ENCODE measurements around the gene PLEKHG4B. TPM values are rescaled to one million over a fixed set of nuclear protein-coding genes. Genes with fewer than 3 reads are reported as not detected.
A peak's percentile ranks its signal among the peaks of the same experiment; 100 is the strongest.

Gene PLEKHG4B
- total RNA-seq, 1 donor from 2014 or later, result 70.0 TPM

- no peak for TF ChIP-seq CTCF (IDR thresholded peaks at IDR 0.05; ENCODE audit: unreplicated experiment)
- Mint-ChIP-seq H3K9me3 (no peaks in the 10 kb centered on the region), H3K27ac (no peak overlapping the region), H3K27me3 (ENCODE audit: low read depth) (no peaks in the 10 kb centered on the region), H3K4me1 (peaks cover 1% of the 10 kb centered on the region), H3K4me3 (no peak overlapping the region), H3K36me3 (peaks cover 59% of the 10 kb centered on the region)
- DNase-seq (ENCODE audit: low spot score in 2 of 2, unreplicated experiment in 2 of 2), result no peak
Observed at GRCh38 chr5:154826-155225, 62.9 kb downstream of the PLEKHG4B start.

- no peak for DNase-seq (ENCODE audit: low spot score in 2 of 2, unreplicated experiment in 2 of 2)
- peaks cover 51% of the 10 kb centered on the region for H3K36me3 Mint-ChIP-seq
- H3K27ac Mint-ChIP-seq, result no peak overlapping the region
- TF ChIP-seq CTCF (IDR thresholded peaks at IDR 0.05; ENCODE audit: unreplicated experiment), result no peak
- H3K9me3 Mint-ChIP-seq, result no peaks in the 10 kb centered on the region
- no peak overlapping the region for H3K4me3 Mint-ChIP-seq
- no peaks in the 10 kb centered on the region for H3K27me3 Mint-ChIP-seq (ENCODE audit: low read depth)
- H3K4me1 Mint-ChIP-seq, result peaks cover 1% of the 10 kb centered on the region
Observed at GRCh38 chr5:155651-156410, 63.9 kb downstream of the PLEKHG4B start.

GRCh38 chr5:156411-157072 lies 64.6 kb downstream of the PLEKHG4B start:
- H3K27ac Mint-ChIP-seq, result no peak overlapping the region
- no peak for DNase-seq (ENCODE audit: low spot score in 2 of 2, unreplicated experiment in 2 of 2)
- H3K36me3 Mint-ChIP-seq, result peaks cover 46% of the 10 kb centered on the region
- no peak for TF ChIP-seq CTCF (IDR thresholded peaks at IDR 0.05; ENCODE audit: unreplicated experiment)
- H3K27me3 Mint-ChIP-seq (ENCODE audit: low read depth), result no peaks in the 10 kb centered on the region
- H3K9me3 Mint-ChIP-seq, result no peaks in the 10 kb centered on the region
- H3K4me1 Mint-ChIP-seq, result peaks cover 1% of the 10 kb centered on the region
- no peak overlapping the region for H3K4me3 Mint-ChIP-seq

- Mint-ChIP-seq H3K27me3 (ENCODE audit: low read depth) (no peaks in the 10 kb centered on the region), H3K9me3 (no peaks in the 10 kb centered on the region), H3K4me1 (peaks cover 1% of the 10 kb centered on the region), H3K27ac (no peak overlapping the region), H3K36me3 (peaks cover 43% of the 10 kb centered on the region), H3K4me3 (no peak overlapping the region)
- no peak for TF ChIP-seq CTCF (IDR thresholded peaks at IDR 0.05; ENCODE audit: unreplicated experiment)
- no peak for DNase-seq (ENCODE audit: low spot score in 2 of 2, unreplicated experiment in 2 of 2)
Observed at GRCh38 chr5:157126-157715, 65.3 kb downstream of the PLEKHG4B start.

GRCh38 chr5:157801-158200 lies 65.8 kb downstream of the PLEKHG4B start:
- Mint-ChIP-seq H3K27me3 (ENCODE audit: low read depth) (no peaks in the 10 kb centered on the region), H3K4me1 (peaks cover 1% of the 10 kb centered on the region), H3K27ac (no peak overlapping the region), H3K9me3 (no peaks in the 10 kb centered on the region), H3K36me3 (peaks cover 38% of the 10 kb centered on the region), H3K4me3 (no peak overlapping the region)
- no peak for TF ChIP-seq CTCF (IDR thresholded peaks at IDR 0.05; ENCODE audit: unreplicated experiment)
- DNase-seq (ENCODE audit: low spot score in 2 of 2, unreplicated experiment in 2 of 2), result peak in 1 of 2 experiments; percentile 19
